ENCODE results near the gene FBXO4. TPM values are rescaled to one million over a fixed set of nuclear protein-coding genes. Genes with fewer than 3 reads are reported as not detected.
"Not testable (repeated sequence)": the region's sequence is repeated elsewhere in the genome, so short reads cannot be mapped to it uniquely, and the experiment has no call there.

The FBXO4 gene
- total and polyA plus RNA-seq, 12 donors = 3.1 to 12.2 (median 5.3) TPM

- TF ChIP-seq CTCF (IDR thresholded peaks at IDR 0.05) = no peak
- no peak for DNase-seq
- intact Hi-C loops (cut with DNase I) = no loop called here
- Histone ChIP-seq H3K4me3 (no peak overlapping the region), H3K36me3 (no peaks in the 10 kb centered on the region), H3K4me1 (peaks cover 0 to 6% (median 0%) of the 10 kb centered on the region in 9 donors), H3K9me3 (no peaks in the 10 kb centered on the region), H3K27me3 (no peaks in the 10 kb centered on the region), H3K27ac (no peak overlapping the region)
- ATAC-seq = no peak
- 45 to 57% methylated on average over 2 of the region's 2 CpGs for WGBS, 2 donors
These were observed 55.3 kb downstream of the FBXO4 start for GRCh38 chr5:41980396-41980795.

- TF ChIP-seq CTCF (IDR thresholded peaks at IDR 0.05) = no peak
- no peaks in the 10 kb centered on the region for H3K27me3 ChIP-seq
- H3K4me1 ChIP-seq = peaks cover 0 to 6% (median 0%) of the 10 kb centered on the region in 9 donors
- H3K27ac ChIP-seq = no peak overlapping the region
- H3K36me3 ChIP-seq = no peaks in the 10 kb centered on the region
- ATAC-seq (no peak), DNase-seq (no peak)
- H3K4me3 ChIP-seq = no peak overlapping the region
- intact Hi-C loops (cut with DNase I) = no loop called here
- no peaks in the 10 kb centered on the region for H3K9me3 ChIP-seq
These were observed 55.8 kb downstream of the FBXO4 start for GRCh38 chr5:41980870-41981269.

- intact Hi-C loops (cut with DNase I); ATAC-seq: not testable (repeated sequence)
These were observed 57.8 kb downstream of the FBXO4 start for GRCh38 chr5:41982858-41983257.

GRCh38 chr5:41983284-41983683, 58.2 kb downstream of the FBXO4 start:
- ATAC-seq (no peak), DNase-seq (no peak)
- H3K4me1 ChIP-seq = peaks cover 0 to 6% (median 0%) of the 10 kb centered on the region in 9 donors
- no peak for TF ChIP-seq CTCF (IDR thresholded peaks at IDR 0.05)
- no peaks in the 10 kb centered on the region for H3K36me3 ChIP-seq
- no peak overlapping the region for H3K4me3 ChIP-seq
- intact Hi-C loops (cut with DNase I) = no loop called here
- no peak overlapping the region for H3K27ac ChIP-seq
- H3K27me3 ChIP-seq = no peaks in the 10 kb centered on the region
- H3K9me3 ChIP-seq = peaks cover 0 to 13% (median 0%) of the 10 kb centered on the region in 11 donors

More at GRCh38 chr5:41982858-41983257, 57.8 kb downstream of the FBXO4 start:
- H3K4me3 ChIP-seq, H3K4me1 ChIP-seq, DNase-seq, H3K36me3 ChIP-seq, H3K27ac ChIP-seq, H3K27me3 ChIP-seq: not testable (repeated sequence)
- WGBS, 2 donors = 81 to 84% methylated on average over 2 of the region's 2 CpGs
- H3K9me3 ChIP-seq = peaks cover 0 to 12% (median 0%) of the 10 kb centered on the region in 11 donors

GRCh38 chr5:41985945-41986695, 61.0 kb downstream of the FBXO4 start:
- Histone ChIP-seq H3K9me3 (peaks cover 0 to 13% (median 0%) of the 10 kb centered on the region in 11 donors), H3K36me3 (no peaks in the 10 kb centered on the region), H3K4me1 (no peaks in the 10 kb centered on the region), H3K27ac (no peak overlapping the region), H3K27me3 (no peaks in the 10 kb centered on the region), H3K4me3 (no peak overlapping the region)
- intact Hi-C loops (cut with DNase I) = no loop called here
- no peak for TF ChIP-seq CTCF (IDR thresholded peaks at IDR 0.05)
- ATAC-seq = no peak
- 79 to 80% methylated on average over 3 of the region's 3 CpGs for WGBS, 2 donors
- no peak for DNase-seq

All from heart right ventricle (tissue), 16 donors.